Hindlimb muscle (tissue), 1 donor: ENCODE results near the gene TMEM63A. TPM values are rescaled to one million over a fixed set of nuclear protein-coding genes. Genes with fewer than 3 reads are reported as not detected.
"Not testable (repeated sequence)": the region's sequence is repeated elsewhere in the genome, so short reads cannot be mapped to it uniquely, and the experiment has no call there.

Source experiments
- DNase-seq: peaks from one replicate; pipeline ENCODE4 v3.0.0-alpha.2; 2013
- polyA plus RNA-seq: library from polyadenylated mRNA; unstranded; fragments of 120-200 nt; gene quantifications from one replicate; pipeline ENCODE4 v1.2.1, GENCODE V29; 2013; ENCODE audit not compliant: insufficient read length

TMEM63A gene
- 28.3 TPM for polyA plus RNA-seq

GRCh38 chr1:225881959-225882693 is at the start of gene TMEM63A:
TMEM63A (minus strand) TSS chr1:225882380; CDS start chr1:225877580, 4,800 bp downstream.
- DNase-seq: peak; percentile 92

GRCh38 chr1:225931270-225932136 is 49.3 kb upstream of the TMEM63A start:
- no peak for DNase-seq

GRCh38 chr1:225930566-225930965 is 48.4 kb upstream of the TMEM63A start:
- DNase-seq: no peak

- not testable (repeated sequence) for DNase-seq
Observed at GRCh38 chr1:225929462-225929861, 47.3 kb upstream of the TMEM63A start.

- DNase-seq: no peak
Observed at GRCh38 chr1:225928186-225929175, 46.3 kb upstream of the TMEM63A start.

GRCh38 chr1:225926551-225927113 is 44.5 kb upstream of the TMEM63A start:
- DNase-seq: no peak

- DNase-seq: peak; percentile 97
Observed at GRCh38 chr1:225923692-225924555, 41.7 kb upstream of the TMEM63A start, which contains the start of gene PYCR2. PYCR2 (minus strand) TSS chr1:225924250; CDS start chr1:225924110, 140 bp downstream.

- no peak for DNase-seq
Observed at GRCh38 chr1:225923381-225923691, 41.2 kb upstream of the TMEM63A start.

GRCh38 chr1:225921734-225922709 is 39.8 kb upstream of the TMEM63A start:
- DNase-seq: no peak

GRCh38 chr1:225919906-225920305 is 37.7 kb upstream of the TMEM63A start:
- DNase-seq: no peak

- DNase-seq: no peak
Observed at GRCh38 chr1:225918280-225918679, 36.1 kb upstream of the TMEM63A start.

GRCh38 chr1:225917536-225917935 is 35.4 kb upstream of the TMEM63A start:
- DNase-seq: no peak

- no peak for DNase-seq
Observed at GRCh38 chr1:225917101-225917500, 34.9 kb upstream of the TMEM63A start.

- no peak for DNase-seq
Observed at GRCh38 chr1:225915538-225915991, 33.4 kb upstream of the TMEM63A start.

GRCh38 chr1:225914947-225915346 is 32.8 kb upstream of the TMEM63A start:
- no peak for DNase-seq

GRCh38 chr1:225914391-225914790 is 32.2 kb upstream of the TMEM63A start:
- no peak for DNase-seq

GRCh38 chr1:225911191-225912130 is 29.3 kb upstream of the TMEM63A start:
- peak; percentile 70 for DNase-seq

GRCh38 chr1:225909477-225909876 is 27.3 kb upstream of the TMEM63A start:
- no peak for DNase-seq
